ENCODE data around the gene CCDC3. TPM values are rescaled to one million over a fixed set of nuclear protein-coding genes. Genes with fewer than 3 reads are reported as not detected.

The CCDC3 gene
- total and polyA plus RNA-seq, 2 of the 8 experiments (the other 6 are each of a cell fraction or from before 2014, with no cell fraction given), result 3.4 to 3.7 TPM

GRCh38 chr10:13016426-13016825, 14.9 kb upstream of the CCDC3 start (continued):
- TF ChIP-seq JUND (IDR thresholded peaks at IDR 0.05; ENCODE audit: low read length) (no peak), MAX (IDR thresholded peaks at IDR 0.05) (no peak), RBBP5 (IDR thresholded peaks at IDR 0.05; ENCODE audit: borderline replicate concordance, low read depth, low read length) (no peak), CREB1 (IDR thresholded peaks at IDR 0.05) (no peak), USF2 (IDR thresholded peaks at IDR 0.05; ENCODE audit: low read length) (no peak)

Data from H1 (cell line).